Trophoblast cell (in vitro differentiated cells and primary cell): Measurements from ENCODE around the gene THY1.
"Not testable (repeated sequence)": the region's sequence is repeated elsewhere in the genome, so short reads cannot be mapped to it uniquely, and the experiment has no call there.

Source experiments
- DNase-seq, 2 donors: peaks; one replicate each; pipeline ENCODE4 v3.0.0-alpha.2; 2016
- H2AFZ ChIP-seq: 2 replicates; pipeline ENCODE4 v1.6.1; 2013; ENCODE audit warnings: low read length, moderate library complexity, mild to moderate bottlenecking; ENCODE audit not compliant: insufficient read depth, poor library complexity
- H2AK5ac ChIP-seq: 2 replicates; pipeline ENCODE4 v1.6.1; 2013; ENCODE audit warnings: mild to moderate bottlenecking, low read length
- H2BK120ac ChIP-seq: 2 replicates; pipeline ENCODE4 v1.6.1; 2013; ENCODE audit warnings: low read length, mild to moderate bottlenecking, moderate library complexity; ENCODE audit not compliant: insufficient read depth, poor library complexity
- H2BK12ac ChIP-seq: 2 replicates; pipeline ENCODE4 v1.6.1; 2013; ENCODE audit warnings: mild to moderate bottlenecking, low read length, moderate library complexity
- H2BK5ac ChIP-seq: 2 replicates; pipeline ENCODE4 v1.6.1; 2013; ENCODE audit warnings: low read length, low read depth, moderate library complexity, mild to moderate bottlenecking; ENCODE audit not compliant: poor library complexity
- H3K14ac ChIP-seq: 2 replicates; pipeline ENCODE4 v1.6.1; 2013; ENCODE audit warnings: mild to moderate bottlenecking, low read length
- H3K18ac ChIP-seq: 2 replicates; pipeline ENCODE4 v1.6.1; 2013; ENCODE audit warnings: mild to moderate bottlenecking, low read length
- H3K23ac ChIP-seq: 2 replicates; pipeline ENCODE4 v1.6.1; 2013; ENCODE audit warnings: low read length
- H3K27ac ChIP-seq: 2 replicates; pipeline ENCODE4 v1.5.1; 2013; ENCODE audit warnings: low read depth, mild to moderate bottlenecking, inconsistent platforms, low read length, moderate library complexity
- H3K27me3 ChIP-seq: 2 replicates; pipeline ENCODE4 v1.6.1; 2013; ENCODE audit warnings: inconsistent platforms, mild to moderate bottlenecking, low read length, moderate library complexity; ENCODE audit not compliant: insufficient read depth
- H3K36me3 ChIP-seq, 2 experiments: 1 replicate in 1 of 2; 2 replicates in 1 of 2; pipeline ENCODE4 v1.6.1; 2013; ENCODE audit warnings: low read length in 2 of 2, mild to moderate bottlenecking in 2 of 2, moderate library complexity in 1 of 2; ENCODE audit not compliant: insufficient read depth in 2 of 2, control insufficient read depth in 1 of 2
- H3K4ac ChIP-seq: 2 replicates; pipeline ENCODE4 v1.6.1; 2013; ENCODE audit warnings: low read depth, mild to moderate bottlenecking, low read length, moderate library complexity
- H3K4me1 ChIP-seq, 2 experiments: 1 replicate in 1 of 2; 2 replicates in 1 of 2; pipeline ENCODE4 v1.6.1; 2013; ENCODE audit warnings: low read length in 2 of 2, mild to moderate bottlenecking in 2 of 2, moderate library complexity in 1 of 2; ENCODE audit not compliant: insufficient read depth in 2 of 2, control insufficient read depth in 1 of 2
- H3K4me2 ChIP-seq: 2 replicates; pipeline ENCODE4 v1.6.1; 2013; ENCODE audit warnings: inconsistent platforms, mild to moderate bottlenecking, low read length, moderate library complexity
- H3K4me3 ChIP-seq: 2 replicates; pipeline ENCODE4 v1.5.1; 2013; ENCODE audit warnings: mild to moderate bottlenecking, low read depth, low read length, inconsistent platforms
- H3K79me1 ChIP-seq: one replicate; pipeline ENCODE4 v1.6.1; 2013; ENCODE audit warnings: low read length
- H3K79me2 ChIP-seq: 2 replicates; pipeline ENCODE4 v1.6.1; 2013; ENCODE audit warnings: low read length, mild to moderate bottlenecking; ENCODE audit not compliant: control insufficient read depth, insufficient read depth, poor library complexity
- H3K9ac ChIP-seq: 2 replicates; pipeline ENCODE4 v1.6.1; 2013; ENCODE audit warnings: mild to moderate bottlenecking, low read length
- H3K9me3 ChIP-seq: 2 replicates; pipeline ENCODE4 v1.6.1; 2013; ENCODE audit warnings: low read depth, mild to moderate bottlenecking, control low read depth, inconsistent platforms, low read length; ENCODE audit not compliant: insufficient read depth
- H4K12ac ChIP-seq: 2 replicates; pipeline ENCODE4 v1.6.1; 2013; ENCODE audit warnings: low read depth, mild to moderate bottlenecking, low read length, moderate library complexity
- H4K8ac ChIP-seq: 2 replicates; pipeline ENCODE4 v1.6.1; 2013; ENCODE audit warnings: low read depth, mild to moderate bottlenecking, low read length, moderate library complexity
- H4K91ac ChIP-seq: one replicate; pipeline ENCODE4 v1.6.1; 2013; ENCODE audit warnings: low read depth, mild to moderate bottlenecking, low read length, moderate library complexity
- WGBS: extraction: QIAGEN DNeasy Blood & Tissue Kit; methylation state at CpG from one replicate; pipeline ENCODE4 v1.1.7; 2013; ENCODE audit warnings: missing lambda C conversion rate; ENCODE audit not compliant: insufficient read length, insufficient coverage; ENCODE audit errors: extremely low coverage; 5-methylcytosine and 5-hydroxymethylcytosine counted together

THY1 gene

GRCh38 chr11:119410501-119410900 is 12.5 kb downstream of the THY1 start:
- Histone ChIP-seq H4K91ac (no peak overlapping the region), H3K4me2 (no peak overlapping the region), H4K8ac (no peak overlapping the region), H2BK12ac (no peak overlapping the region), H3K79me2 (no peaks in the 10 kb centered on the region), H3K4ac (no peak overlapping the region), H3K18ac (no peak overlapping the region), H3K4me3 (no peak overlapping the region), H2BK5ac (no peak overlapping the region), H3K36me3 (no peaks in the 10 kb centered on the region), H3K27ac (no peak overlapping the region), H2AK5ac (no peak overlapping the region), H3K9me3 (no peaks in the 10 kb centered on the region), H2AFZ (no peak overlapping the region), H3K23ac (no peak overlapping the region), H2BK120ac (no peak overlapping the region), H3K79me1 (no peaks in the 10 kb centered on the region), H3K14ac (no peak overlapping the region), H3K27me3 (no peaks in the 10 kb centered on the region), H3K4me1 (no peaks in the 10 kb centered on the region), H4K12ac (no peak overlapping the region), H3K9ac (no peak overlapping the region)
- DNase-seq = no peak
- no CpG with 5 or more reads among the region's 1 CpG for WGBS

DNA sequence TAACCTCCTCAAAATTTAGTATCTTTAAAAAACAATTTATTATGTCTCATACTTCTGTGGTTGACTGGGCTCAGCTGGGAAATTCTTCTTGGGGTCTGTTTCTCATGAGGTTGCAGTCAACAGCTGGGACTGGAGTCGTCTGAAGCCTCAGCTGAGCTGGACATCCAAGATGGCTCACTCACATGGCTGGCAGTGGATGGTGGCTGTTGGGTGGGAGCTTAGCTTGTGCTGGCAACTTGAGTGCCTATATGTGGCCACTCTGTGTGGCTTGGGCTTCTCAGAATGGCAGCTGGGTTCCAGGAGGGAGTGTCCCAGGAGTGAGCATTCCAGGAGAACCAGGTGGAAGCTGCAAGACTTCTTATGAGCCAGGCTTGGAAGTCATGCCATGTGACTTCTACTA is 13.2 kb downstream of the THY1 start:
- H3K18ac ChIP-seq = no peak overlapping the region
- H2BK5ac ChIP-seq = no peak overlapping the region
- no peak overlapping the region for H2BK12ac ChIP-seq
- no peaks in the 10 kb centered on the region for H3K79me2 ChIP-seq
- no peak overlapping the region for H4K8ac ChIP-seq
- WGBS = no CpG with 5 or more reads among the region's 1 CpG
- H3K79me1 ChIP-seq = no peaks in the 10 kb centered on the region
- no peak overlapping the region for H3K9ac ChIP-seq
- H4K12ac ChIP-seq = no peak overlapping the region
- no peak overlapping the region for H2AK5ac ChIP-seq
- H3K14ac ChIP-seq = no peak overlapping the region
- no peaks in the 10 kb centered on the region for H3K9me3 ChIP-seq
- no peaks in the 10 kb centered on the region for H3K27me3 ChIP-seq
- H2AFZ ChIP-seq = no peak overlapping the region
- no peak overlapping the region for H4K91ac ChIP-seq
- no peaks in the 10 kb centered on the region for H3K4me1 ChIP-seq
- H3K4me2 ChIP-seq = no peak overlapping the region
- DNase-seq = no peak
- H3K23ac ChIP-seq = no peak overlapping the region
- H3K4me3 ChIP-seq = no peak overlapping the region
- H3K27ac ChIP-seq = no peak overlapping the region
- no peak overlapping the region for H3K4ac ChIP-seq
- no peak overlapping the region for H2BK120ac ChIP-seq
- no peaks in the 10 kb centered on the region for H3K36me3 ChIP-seq

- no peak overlapping the region for H2BK5ac ChIP-seq
- H3K4ac ChIP-seq = no peak overlapping the region
- no peak overlapping the region for H3K23ac ChIP-seq
- H4K12ac ChIP-seq = no peak overlapping the region
- H2AK5ac ChIP-seq = no peak overlapping the region
- WGBS = no CpG with 5 or more reads among the region's 3 CpGs
- no peak overlapping the region for H3K9ac ChIP-seq
- H3K79me1 ChIP-seq = no peaks in the 10 kb centered on the region
- H3K27ac ChIP-seq = no peak overlapping the region
- H4K8ac ChIP-seq = no peak overlapping the region
- no peak overlapping the region for H4K91ac ChIP-seq
- no peak overlapping the region for H2BK12ac ChIP-seq
- no peaks in the 10 kb centered on the region for H3K27me3 ChIP-seq
- no peak overlapping the region for H2BK120ac ChIP-seq
- no peak overlapping the region for H3K4me3 ChIP-seq
- no peaks in the 10 kb centered on the region for H3K9me3 ChIP-seq
- H3K79me2 ChIP-seq = no peaks in the 10 kb centered on the region
- DNase-seq = no peak
- no peak overlapping the region for H3K18ac ChIP-seq
- H3K36me3 ChIP-seq = no peaks in the 10 kb centered on the region
- no peaks in the 10 kb centered on the region for H3K4me1 ChIP-seq
- H3K14ac ChIP-seq = no peak overlapping the region
- H2AFZ ChIP-seq = no peak overlapping the region
- H3K4me2 ChIP-seq = no peak overlapping the region
Observed at GRCh38 chr11:119406005-119406404, 17.0 kb downstream of the THY1 start.

DNA sequence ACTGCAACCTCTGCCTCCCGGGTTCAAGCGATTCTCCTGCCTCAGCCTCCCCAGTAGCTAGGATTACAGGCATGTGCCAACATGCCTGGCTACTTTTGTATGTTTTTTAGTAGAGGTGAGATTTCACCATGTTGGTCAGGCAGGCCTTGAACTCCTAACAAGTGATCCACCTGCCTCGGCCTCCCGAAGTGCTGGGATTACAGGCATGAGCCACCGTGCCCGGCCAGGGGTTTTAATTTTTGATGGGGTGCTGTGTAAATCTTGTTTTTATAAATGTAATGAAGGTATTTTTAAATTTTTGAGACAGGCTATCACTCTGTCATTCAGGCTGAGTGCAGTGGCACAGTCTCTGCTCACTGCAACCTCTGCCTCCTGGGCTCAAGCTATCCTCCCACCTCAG is 17.5 kb downstream of the THY1 start:
- no CpG with 5 or more reads among the region's 6 CpGs for WGBS
- H3K4me1 ChIP-seq, H3K4me3 ChIP-seq, H3K4ac ChIP-seq, H3K9me3 ChIP-seq, H3K14ac ChIP-seq, H3K18ac ChIP-seq, H3K79me1 ChIP-seq, H4K12ac ChIP-seq, H2BK12ac ChIP-seq, H3K9ac ChIP-seq, H3K27ac ChIP-seq, H3K23ac ChIP-seq, H2BK5ac ChIP-seq, H2AK5ac ChIP-seq, H3K4me2 ChIP-seq, H4K8ac ChIP-seq, H4K91ac ChIP-seq, H2AFZ ChIP-seq, H3K27me3 ChIP-seq, H2BK120ac ChIP-seq, H3K79me2 ChIP-seq, H3K36me3 ChIP-seq, DNase-seq: not testable (repeated sequence)
